ENCODE results near the gene TNNT3.

The TNNT3 gene

GRCh38 chr11:1987024-1987423 is 67.5 kb downstream of the TNNT3 start:
- Histone ChIP-seq H3K4me3 (ENCODE audit: low read depth, low read length) (no peak overlapping the region), H3K27me3 (replicated peaks) (no peaks in the 10 kb centered on the region), H3K27ac (no peak overlapping the region), H3K36me3 (replicated peaks) (no peaks in the 10 kb centered on the region)
- no peak for DNase-seq
- no peak for TF ChIP-seq CTCF (IDR thresholded peaks at IDR 0.05; ENCODE audit: low read depth, low read length, missing control alignments)
- in situ Hi-C loops (cut with HindIII; ENCODE audit: low pct_ligation_motif_present, low sequenced_read_pairs): no loop called here

- H3K27ac ChIP-seq: no peak overlapping the region
- no peak for DNase-seq
- no peaks in the 10 kb centered on the region for H3K27me3 ChIP-seq (replicated peaks)
- no peaks in the 10 kb centered on the region for H3K36me3 ChIP-seq (replicated peaks)
- H3K4me3 ChIP-seq (ENCODE audit: low read depth, low read length): no peak overlapping the region
- TF ChIP-seq CTCF (IDR thresholded peaks at IDR 0.05; ENCODE audit: low read depth, low read length, missing control alignments): no peak
- in situ Hi-C loops (cut with HindIII; ENCODE audit: low pct_ligation_motif_present, low sequenced_read_pairs): no loop called here
Measured at GRCh38 chr11:1988174-1988573, 68.7 kb downstream of the TNNT3 start.

Data from brain microvascular endothelial cell (primary cell).